H9 (cell line): Measurements from ENCODE around the gene FXYD7. TPM values are rescaled to one million over a fixed set of nuclear protein-coding genes. Genes with fewer than 3 reads are reported as not detected.

ENCODE experiments used
- DNase-seq: peaks from one replicate; pipeline ENCODE4 v3.0.0-alpha.2; 2017
- H2AFZ ChIP-seq: one replicate; pipeline ENCODE4 v1.6.1; 2013; ENCODE audit warnings: mild to moderate bottlenecking, low read length, control low read depth, moderate library complexity
- H2AK5ac ChIP-seq: 2 replicates; pipeline ENCODE4 v1.6.1; 2013; ENCODE audit warnings: low read length, control low read depth, mixed read lengths; ENCODE audit not compliant: insufficient read length
- H2BK120ac ChIP-seq: one replicate; pipeline ENCODE4 v1.6.1; 2013; ENCODE audit warnings: low read depth, mild to moderate bottlenecking, low read length, control low read depth, inconsistent platforms; ENCODE audit not compliant: poor library complexity, severe bottlenecking
- H2BK12ac ChIP-seq: 2 replicates; pipeline ENCODE4 v1.6.1; 2013; ENCODE audit warnings: low read length, control low read depth, mixed read lengths, low read depth; ENCODE audit not compliant: insufficient read length
- H2BK15ac ChIP-seq: 2 replicates; pipeline ENCODE4 v1.6.1; 2013; ENCODE audit warnings: low read depth, low read length, control low read depth
- H2BK20ac ChIP-seq: one replicate; pipeline ENCODE4 v1.6.1; 2013; ENCODE audit warnings: low read depth, mild to moderate bottlenecking, low read length, control low read depth, inconsistent platforms; ENCODE audit not compliant: poor library complexity, severe bottlenecking
- H2BK5ac ChIP-seq: 2 replicates; pipeline ENCODE4 v1.6.1; 2013; ENCODE audit warnings: low read length, control low read depth, mixed read lengths; ENCODE audit not compliant: insufficient read length
- H3K14ac ChIP-seq: 2 replicates; pipeline ENCODE4 v1.6.1; 2013; ENCODE audit warnings: low read length, control low read depth; ENCODE audit not compliant: insufficient read depth
- H3K18ac ChIP-seq: 2 replicates; pipeline ENCODE4 v1.6.1; 2013; ENCODE audit warnings: low read depth, mild to moderate bottlenecking, mixed read lengths, low read length, control low read depth; ENCODE audit not compliant: insufficient read length
- H3K23ac ChIP-seq: 2 replicates; pipeline ENCODE4 v1.6.1; 2013; ENCODE audit warnings: low read length, control low read depth, mixed read lengths, low read depth; ENCODE audit not compliant: insufficient read length
- H3K23me2 ChIP-seq: 2 replicates; pipeline ENCODE4 v1.6.1; 2013; ENCODE audit warnings: low read depth, mild to moderate bottlenecking, mixed read lengths, low read length, control low read depth; ENCODE audit not compliant: insufficient read length, poor library complexity, severe bottlenecking
- H3K27ac ChIP-seq: 2 replicates; pipeline ENCODE4 v1.5.1; 2013; ENCODE audit warnings: low read length, control low read depth, mixed read lengths, low read depth; ENCODE audit not compliant: insufficient read length
- H3K27me3 ChIP-seq: 2 replicates; pipeline ENCODE4 v1.6.1; 2013; ENCODE audit warnings: low read length, control low read depth, inconsistent platforms; ENCODE audit not compliant: insufficient read depth
- H3K4ac ChIP-seq: 2 replicates; pipeline ENCODE4 v1.6.1; 2013; ENCODE audit warnings: low read depth, mild to moderate bottlenecking, control low read depth, inconsistent platforms, low read length, moderate library complexity
- H3K4me1 ChIP-seq: 2 replicates; pipeline ENCODE4 v1.6.1; 2013; ENCODE audit warnings: low read length, control low read depth, inconsistent platforms; ENCODE audit not compliant: insufficient read depth
- H3K4me2 ChIP-seq: 2 replicates; pipeline ENCODE4 v1.6.1; 2013; ENCODE audit warnings: low read length, control low read depth, mixed read lengths; ENCODE audit not compliant: insufficient read length, insufficient read depth
- H3K56ac ChIP-seq: 2 replicates; pipeline ENCODE4 v1.6.1; 2013; ENCODE audit warnings: low read depth, mild to moderate bottlenecking, mixed read lengths, low read length, control low read depth; ENCODE audit not compliant: insufficient read length
- H3K79me1 ChIP-seq: 2 replicates; pipeline ENCODE4 v1.6.1; 2013; ENCODE audit warnings: low read depth, mild to moderate bottlenecking, moderate library complexity, low read length, control low read depth, inconsistent platforms; ENCODE audit not compliant: insufficient read depth, poor library complexity, severe bottlenecking
- H3K79me2 ChIP-seq: 2 replicates; pipeline ENCODE4 v1.6.1; 2013; ENCODE audit warnings: low read length, control low read depth, inconsistent platforms; ENCODE audit not compliant: insufficient read depth
- H3K9ac ChIP-seq: 2 replicates; pipeline ENCODE4 v1.6.1; 2013; ENCODE audit warnings: low read length, control low read depth, mixed read lengths; ENCODE audit not compliant: insufficient read length; ENCODE audit errors: extremely low read depth
- H3K9me3 ChIP-seq: one replicate; pipeline ENCODE4 v1.6.1; 2013; ENCODE audit warnings: low read depth, low read length, inconsistent platforms; ENCODE audit not compliant: control insufficient read depth
- H3T11ph ChIP-seq: one replicate; pipeline ENCODE4 v1.6.1; 2013; ENCODE audit warnings: mild to moderate bottlenecking, low read length, control low read depth, inconsistent platforms
- H4K20me1 ChIP-seq: one replicate; pipeline ENCODE4 v1.6.1; 2013; ENCODE audit not compliant: control insufficient read depth, insufficient read length, insufficient read depth
- H4K5ac ChIP-seq: 2 replicates; pipeline ENCODE4 v1.6.1; 2013; ENCODE audit warnings: low read depth, mild to moderate bottlenecking, mixed read lengths, low read length, control low read depth; ENCODE audit not compliant: insufficient read length
- H4K8ac ChIP-seq: replicated peaks from 2 replicates; pipeline ENCODE4 v1.6.1; 2013; ENCODE audit warnings: low read length, control low read depth, mixed read lengths, low read depth; ENCODE audit not compliant: insufficient read length
- H4K91ac ChIP-seq: 2 replicates; pipeline ENCODE4 v1.6.1; 2013; ENCODE audit warnings: low read depth, mild to moderate bottlenecking, moderate library complexity, mixed read lengths, low read length, control low read depth; ENCODE audit not compliant: insufficient read length
- H3K27ac Mint-ChIP-seq, 3 experiments: 2 replicates in 2 of 3; 3 replicates in 1 of 3; pipeline ENCODE4 v1.8.0; 2020 to 2021; ENCODE audit warnings: mixed read lengths in 3 of 3, mild to moderate bottlenecking in 1 of 3, moderate library complexity in 1 of 3
- H3K27me3 Mint-ChIP-seq: 2 replicates; pipeline ENCODE4 v1.8.0; 2021; ENCODE audit warnings: low read depth, mild to moderate bottlenecking, moderate library complexity, mixed read lengths
- H3K36me3 Mint-ChIP-seq, 3 experiments: 2 replicates in 2 of 3; 3 replicates in 1 of 3; pipeline ENCODE4 v1.8.0; 2020 to 2021; ENCODE audit warnings: low read depth in 3 of 3, mixed read lengths in 3 of 3; ENCODE audit not compliant: insufficient read depth in 1 of 3
- H3K4me1 Mint-ChIP-seq, 2 experiments: 2 replicates each; pipeline ENCODE4 v1.8.0; 2020; ENCODE audit warnings: mixed read lengths in 2 of 2
- H3K4me3 Mint-ChIP-seq, 2 experiments: 2 replicates in 1 of 2; 3 replicates in 1 of 2; pipeline ENCODE4 v1.8.0; 2020 to 2021; ENCODE audit warnings: mild to moderate bottlenecking in 2 of 2, mixed read lengths in 2 of 2, moderate library complexity in 1 of 2
- H3K9me3 Mint-ChIP-seq, 2 experiments: 2 replicates in 1 of 2; 3 replicates in 1 of 2; pipeline ENCODE4 v1.8.0; 2020; ENCODE audit warnings: mild to moderate bottlenecking in 2 of 2, mixed read lengths in 2 of 2, moderate library complexity in 1 of 2
- total RNA-seq: library from RNA; stranded (reverse); gene quantifications from 2 replicates; pipeline ENCODE4 v1.2.1, GENCODE V29; 2021
- TF ChIP-seq, protein P1 (sequence below): fragments of 200-600 bp; sonication (generic); conservative IDR thresholded peaks from 3 replicates; pipeline ENCODE4 v1.8.0; 2021; ENCODE audit warnings: antibody characterized with exemption, mild to moderate bottlenecking

The FXYD7 gene
- total RNA-seq, 1 experiment from 2014 or later: 9.0 TPM

DNA sequence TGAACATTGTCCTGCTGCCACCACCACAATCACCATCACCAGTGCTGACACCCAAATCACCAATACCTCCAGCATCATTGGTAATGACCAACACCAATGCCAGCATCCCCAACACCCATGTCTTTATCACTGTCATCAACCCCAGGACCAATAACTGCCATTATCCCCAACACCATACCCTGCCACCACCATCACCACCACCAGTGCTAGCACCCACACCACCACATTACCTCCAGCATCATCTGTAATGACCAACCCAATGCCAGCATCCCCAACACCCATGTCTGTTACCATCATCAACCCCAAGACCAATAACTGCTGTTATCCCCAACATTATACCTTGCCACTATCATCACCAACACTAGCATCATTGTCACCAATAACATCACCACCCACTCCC, 10.8 kb upstream of the FXYD7 start:
- Mint-ChIP-seq H3K27ac (no peak overlapping the region), H3K4me3 (no peak overlapping the region), H3K4me1 (peaks cover 9 to 10% of the 10 kb centered on the region in 2 experiments), H3K36me3 (no peaks in the 10 kb centered on the region), H3K9me3 (no peaks in the 10 kb centered on the region; a peak in 1 of 5 replicates), H3K27me3 (peaks cover 10% of the 10 kb centered on the region)
- no peak for DNase-seq
- Histone ChIP-seq H2BK20ac (no peak overlapping the region), H3K4me2 (no peak overlapping the region), H2AK5ac (no peak overlapping the region), H3K14ac (no peak overlapping the region), H4K8ac (no peak overlapping the region), H3K9me3 (no peaks in the 10 kb centered on the region), H3K56ac (no peak overlapping the region), H4K20me1 (no peaks in the 10 kb centered on the region), H3K18ac (no peak overlapping the region), H3K79me1 (no peaks in the 10 kb centered on the region), H3K79me2 (no peaks in the 10 kb centered on the region), H3K4me1 (no peaks in the 10 kb centered on the region), H3K27ac (no peak overlapping the region), H3K27me3 (no peaks in the 10 kb centered on the region; the same call in 1 of the 2 replicates), H4K5ac (no peak overlapping the region), H2AFZ (no peak overlapping the region), H3K4ac (no peak overlapping the region), H2BK15ac (no peak overlapping the region), H4K91ac (no peak overlapping the region), H3K9ac (no peak overlapping the region), H2BK12ac (no peak overlapping the region), H3K23me2 (no peaks in the 10 kb centered on the region), H2BK5ac (no peak overlapping the region), H3K23ac (no peak overlapping the region), H3T11ph (no peak overlapping the region), H2BK120ac (no peak overlapping the region)
- TF ChIP-seq, protein P1, sequence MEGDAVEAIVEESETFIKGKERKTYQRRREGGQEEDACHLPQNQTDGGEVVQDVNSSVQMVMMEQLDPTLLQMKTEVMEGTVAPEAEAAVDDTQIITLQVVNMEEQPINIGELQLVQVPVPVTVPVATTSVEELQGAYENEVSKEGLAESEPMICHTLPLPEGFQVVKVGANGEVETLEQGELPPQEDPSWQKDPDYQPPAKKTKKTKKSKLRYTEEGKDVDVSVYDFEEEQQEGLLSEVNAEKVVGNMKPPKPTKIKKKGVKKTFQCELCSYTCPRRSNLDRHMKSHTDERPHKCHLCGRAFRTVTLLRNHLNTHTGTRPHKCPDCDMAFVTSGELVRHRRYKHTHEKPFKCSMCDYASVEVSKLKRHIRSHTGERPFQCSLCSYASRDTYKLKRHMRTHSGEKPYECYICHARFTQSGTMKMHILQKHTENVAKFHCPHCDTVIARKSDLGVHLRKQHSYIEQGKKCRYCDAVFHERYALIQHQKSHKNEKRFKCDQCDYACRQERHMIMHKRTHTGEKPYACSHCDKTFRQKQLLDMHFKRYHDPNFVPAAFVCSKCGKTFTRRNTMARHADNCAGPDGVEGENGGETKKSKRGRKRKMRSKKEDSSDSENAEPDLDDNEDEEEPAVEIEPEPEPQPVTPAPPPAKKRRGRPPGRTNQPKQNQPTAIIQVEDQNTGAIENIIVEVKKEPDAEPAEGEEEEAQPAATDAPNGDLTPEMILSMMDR: no peak
